GM08714 (cell line): Measurements from ENCODE around the gene STYXL1.

ENCODE experiments used
- H3K4me3 ChIP-seq: fragments of 200-500 bp; sonication (Bioruptor generic); 2 replicates; pipeline ENCODE4 v1.5.1; 2014; ENCODE audit warnings: mild to moderate bottlenecking, low read length, inconsistent platforms
- ZNF274 ChIP-seq: IDR thresholded peaks from 2 replicates; pipeline ENCODE4 v1.6.1; 2012; ENCODE audit warnings: mild to moderate bottlenecking, low read depth, low read length

Gene STYXL1

GRCh38 chr7:75961218-75961617 lies 86.6 kb downstream of the STYXL1 start:
- no peak for TF ChIP-seq ZNF274
- no peak overlapping the region for H3K4me3 ChIP-seq

- H3K4me3 ChIP-seq: no peak overlapping the region
- no peak for TF ChIP-seq ZNF274
Observed at GRCh38 chr7:75960372-75960771, 87.4 kb downstream of the STYXL1 start.

- H3K4me3 ChIP-seq: no peak overlapping the region
- no peak for TF ChIP-seq ZNF274
Observed at GRCh38 chr7:75958802-75959543, 88.8 kb downstream of the STYXL1 start.

GRCh38 chr7:75957021-75957736 lies 90.6 kb downstream of the STYXL1 start:
- no peak for TF ChIP-seq ZNF274
- no peak overlapping the region for H3K4me3 ChIP-seq

GRCh38 chr7:75955331-75955955 lies 92.4 kb downstream of the STYXL1 start:
- H3K4me3 ChIP-seq: no peak overlapping the region
- no peak for TF ChIP-seq ZNF274

GRCh38 chr7:75953931-75954330 lies 93.9 kb downstream of the STYXL1 start:
- no peak for TF ChIP-seq ZNF274
- H3K4me3 ChIP-seq: no peak overlapping the region

- TF ChIP-seq ZNF274: no peak
Observed at GRCh38 chr7:75953431-75953830, 94.4 kb downstream of the STYXL1 start.

GRCh38 chr7:75951506-75951905 lies 96.3 kb downstream of the STYXL1 start:
- no peak for TF ChIP-seq ZNF274
- H3K4me3 ChIP-seq: no peak overlapping the region

More at GRCh38 chr7:75953431-75953830, 94.4 kb downstream of the STYXL1 start:
- H3K4me3 ChIP-seq: no peak overlapping the region

- no peak overlapping the region for H3K4me3 ChIP-seq
- no peak for TF ChIP-seq ZNF274
Observed at GRCh38 chr7:75950111-75950681, 97.6 kb downstream of the STYXL1 start.

GRCh38 chr7:75948179-75948578 lies 99.6 kb downstream of the STYXL1 start:
- no peak overlapping the region for H3K4me3 ChIP-seq
- TF ChIP-seq ZNF274: no peak
